GM21423 (cell line): ENCODE data around the gene PTPRK.
"Not testable (repeated sequence)": the region's sequence is repeated elsewhere in the genome, so short reads cannot be mapped to it uniquely, and the experiment has no call there.

Experiments
- ATAC-seq: cut with Tn5 transposase; IDR thresholded peaks from one replicate; pipeline ENCODE4 v1.9.1; 2021; ENCODE audit warnings: mild to moderate bottlenecking, moderate library complexity; ENCODE audit not compliant: unreplicated experiment

PTPRK gene

GRCh38 chr6:128046033-128046432 lies 474.4 kb downstream of the PTPRK start:
- no peak for ATAC-seq

- ATAC-seq, result peak; percentile 65
Observed at GRCh38 chr6:128039543-128039942, 480.9 kb downstream of the PTPRK start.

GRCh38 chr6:128036808-128037570 lies 483.4 kb downstream of the PTPRK start:
- no peak for ATAC-seq

GRCh38 chr6:128033156-128033555 lies 487.2 kb downstream of the PTPRK start:
- ATAC-seq, result no peak

GRCh38 chr6:128032042-128032441 lies 488.4 kb downstream of the PTPRK start:
- ATAC-seq, result no peak

- no peak for ATAC-seq
Observed at GRCh38 chr6:128029826-128030225, 490.6 kb downstream of the PTPRK start.

- no peak for ATAC-seq
Observed at GRCh38 chr6:128028183-128028582, 492.2 kb downstream of the PTPRK start.

- ATAC-seq, result no peak
Observed at GRCh38 chr6:128025478-128025877, 494.9 kb downstream of the PTPRK start.

- no peak for ATAC-seq
Observed at GRCh38 chr6:128024969-128025368, 495.4 kb downstream of the PTPRK start.

- ATAC-seq, result no peak
Observed at GRCh38 chr6:128024046-128024445, 496.4 kb downstream of the PTPRK start.

GRCh38 chr6:128018821-128019220 lies 501.6 kb downstream of the PTPRK start:
- no peak for ATAC-seq

- no peak for ATAC-seq
Observed at GRCh38 chr6:128017288-128017687, 503.1 kb downstream of the PTPRK start.

- ATAC-seq, result no peak
Observed at GRCh38 chr6:128007658-128008057, 512.7 kb downstream of the PTPRK start.

GRCh38 chr6:128005009-128005408 lies 515.4 kb downstream of the PTPRK start:
- ATAC-seq, result no peak

GRCh38 chr6:128000363-128000762 lies 520.0 kb downstream of the PTPRK start:
- no peak for ATAC-seq

GRCh38 chr6:127998985-127999384 lies 521.4 kb downstream of the PTPRK start:
- ATAC-seq, result no peak

GRCh38 chr6:127997496-127998164 lies 522.8 kb downstream of the PTPRK start:
- ATAC-seq, result no peak

GRCh38 chr6:127996925-127997324 lies 523.5 kb downstream of the PTPRK start:
- ATAC-seq, result no peak

GRCh38 chr6:127992144-127992543 lies 528.3 kb downstream of the PTPRK start:
- no peak for ATAC-seq

- no peak for ATAC-seq
Observed at GRCh38 chr6:127990074-127990473, 530.3 kb downstream of the PTPRK start.

- ATAC-seq, result no peak
Observed at GRCh38 chr6:127980996-127981395, 539.4 kb downstream of the PTPRK start.

- ATAC-seq, result not testable (repeated sequence)
Observed at GRCh38 chr6:127978185-127978584, 542.2 kb downstream of the PTPRK start.
